HG03342 (cell line): Measurements from ENCODE around the gene MUC5B.
"Not testable (repeated sequence)": the region's sequence is repeated elsewhere in the genome, so short reads cannot be mapped to it uniquely, and the experiment has no call there.

ENCODE experiments used
- ATAC-seq: cut with Tn5 transposase; IDR thresholded peaks from one replicate; pipeline ENCODE4 v1.9.1; 2021; ENCODE audit warnings: mild to moderate bottlenecking, moderate library complexity; ENCODE audit not compliant: unreplicated experiment

MUC5B gene

GRCh38 chr11:1222491-1223345 lies at the start of gene MUC5B:
Gene MUC5B, plus strand, starts transcription at chr11:1223066. Its CDS starts 58 bp downstream, at chr11:1223124.
- ATAC-seq = no peak

DNA sequence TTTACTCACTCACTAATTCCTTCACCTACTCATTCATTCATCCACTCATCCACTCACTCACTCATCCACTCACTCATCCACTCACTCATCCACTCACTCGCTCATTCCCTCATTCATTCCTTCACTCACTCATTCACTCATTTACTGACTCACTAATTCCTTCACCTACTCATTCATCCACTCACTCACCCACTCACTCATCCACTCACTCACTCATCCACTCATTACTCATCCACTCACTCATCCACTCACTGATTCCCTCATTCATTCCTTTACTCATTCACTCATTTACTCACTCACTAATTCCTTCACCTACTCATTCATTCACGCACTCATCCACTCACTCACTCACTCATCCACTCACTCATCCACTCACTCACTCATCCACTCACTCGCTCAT lies 49.5 kb upstream of the MUC5B start:
- not testable (repeated sequence) for ATAC-seq

DNA sequence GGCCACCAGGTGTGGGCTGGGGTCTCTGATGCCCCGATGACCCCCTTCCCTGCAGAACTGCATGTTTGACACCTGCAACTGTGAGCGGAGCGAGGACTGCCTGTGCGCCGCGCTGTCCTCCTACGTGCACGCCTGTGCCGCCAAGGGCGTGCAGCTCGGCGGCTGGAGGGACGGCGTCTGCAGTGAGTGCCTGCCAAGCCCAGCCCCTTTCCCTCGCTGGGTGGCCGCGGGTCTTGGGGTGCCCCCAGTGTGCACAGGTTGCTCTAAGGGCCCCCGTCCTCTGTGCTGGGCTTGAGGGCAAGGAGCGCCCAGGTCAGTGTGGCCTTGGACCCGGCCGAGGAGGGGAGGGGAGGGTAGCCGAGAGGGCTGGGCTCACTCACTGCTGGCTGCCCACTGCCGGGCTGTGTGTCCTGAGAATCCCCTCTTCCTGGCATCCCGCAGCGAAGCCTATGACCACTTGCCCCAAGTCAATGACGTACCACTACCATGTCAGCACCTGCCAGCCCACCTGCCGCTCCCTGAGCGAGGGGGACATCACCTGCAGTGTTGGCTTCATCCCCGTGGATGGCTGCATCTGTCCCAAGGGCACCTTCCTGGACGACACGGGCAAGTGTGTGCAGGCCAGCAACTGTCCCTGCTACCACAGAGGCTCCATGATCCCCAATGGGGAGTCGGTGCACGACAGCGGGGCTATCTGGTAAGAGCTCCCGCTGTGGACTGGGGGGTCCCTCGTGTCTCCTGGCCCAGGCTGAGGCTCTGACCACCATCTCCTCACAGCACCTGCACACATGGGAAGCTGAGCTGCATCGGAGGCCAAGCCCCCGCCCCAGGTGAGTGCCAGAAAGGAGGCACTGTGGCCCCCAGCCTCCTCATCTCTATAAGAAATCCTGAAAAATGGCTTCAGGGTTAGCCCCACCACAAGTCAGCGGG lies 48.2 kb upstream of the MUC5B start:
- no peak for ATAC-seq

GRCh38 chr11:1175461-1176223 lies 47.2 kb upstream of the MUC5B start:
- no peak for ATAC-seq

- no peak for ATAC-seq
Measured at GRCh38 chr11:1176224-1177019, 46.4 kb upstream of the MUC5B start.

DNA sequence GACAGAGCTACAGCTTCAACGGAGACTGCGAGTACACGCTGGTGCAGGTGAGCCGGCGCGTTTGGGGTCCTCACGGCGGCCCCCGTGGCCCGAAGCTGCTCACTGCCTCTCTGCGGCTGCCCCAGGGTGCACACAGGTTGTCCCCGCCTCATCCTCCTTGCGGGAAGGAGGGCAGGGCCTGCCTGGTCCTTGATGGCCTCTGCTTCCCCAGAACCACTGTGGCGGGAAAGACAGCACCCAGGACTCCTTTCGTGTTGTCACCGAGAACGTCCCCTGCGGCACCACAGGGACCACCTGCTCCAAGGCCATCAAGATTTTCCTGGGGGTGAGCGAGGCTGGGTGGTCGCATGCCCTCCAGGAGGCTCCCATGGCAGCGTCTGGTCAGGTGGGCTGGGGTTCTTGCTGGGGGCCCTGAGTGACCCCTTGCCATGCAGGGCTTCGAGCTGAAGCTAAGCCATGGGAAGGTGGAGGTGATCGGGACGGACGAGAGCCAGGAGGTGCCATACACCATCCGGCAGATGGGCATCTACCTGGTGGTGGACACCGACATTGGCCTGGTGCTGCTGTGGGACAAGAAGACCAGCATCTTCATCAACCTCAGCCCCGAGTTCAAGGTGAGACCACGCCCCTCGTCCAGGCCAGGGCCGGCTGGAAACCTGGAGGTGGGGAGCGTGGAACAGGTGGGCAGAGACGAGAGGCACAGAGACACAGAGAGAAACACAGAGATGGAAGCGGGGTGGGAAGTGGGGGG lies 45.7 kb upstream of the MUC5B start:
- ATAC-seq = no peak

- no peak for ATAC-seq
Measured at GRCh38 chr11:1177771-1178090, 45.1 kb upstream of the MUC5B start.

GRCh38 chr11:1178201-1178885 lies 44.5 kb upstream of the MUC5B start:
- no peak for ATAC-seq

GRCh38 chr11:1178906-1179305 lies 44.0 kb upstream of the MUC5B start:
- no peak for ATAC-seq

GRCh38 chr11:1179641-1180040 lies 43.2 kb upstream of the MUC5B start:
- ATAC-seq = no peak

- ATAC-seq = no peak
Measured at GRCh38 chr11:1180171-1180570, 42.7 kb upstream of the MUC5B start.

- ATAC-seq = no peak
Measured at GRCh38 chr11:1180947-1181391, 41.9 kb upstream of the MUC5B start.

DNA sequence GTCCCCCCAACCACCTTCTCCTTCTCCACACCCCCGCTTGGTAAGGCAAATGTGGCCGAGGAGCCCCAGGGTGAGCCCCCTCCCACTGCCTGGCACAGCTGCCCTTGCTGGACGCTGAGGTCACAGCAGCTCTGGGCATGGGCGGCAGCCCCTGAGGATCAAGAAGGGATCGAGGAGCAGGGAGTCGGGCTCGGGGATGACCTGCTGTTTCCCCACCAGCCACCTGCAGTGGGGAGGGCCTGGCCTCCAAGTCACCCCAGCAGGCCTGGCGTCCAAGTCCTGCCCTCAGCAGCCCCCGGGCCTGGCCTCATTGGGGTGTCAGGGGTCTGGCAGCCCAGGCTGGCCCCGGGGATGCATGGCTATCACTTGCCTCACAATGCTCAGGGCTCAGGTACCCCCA lies 41.4 kb upstream of the MUC5B start:
- ATAC-seq = no peak

DNA sequence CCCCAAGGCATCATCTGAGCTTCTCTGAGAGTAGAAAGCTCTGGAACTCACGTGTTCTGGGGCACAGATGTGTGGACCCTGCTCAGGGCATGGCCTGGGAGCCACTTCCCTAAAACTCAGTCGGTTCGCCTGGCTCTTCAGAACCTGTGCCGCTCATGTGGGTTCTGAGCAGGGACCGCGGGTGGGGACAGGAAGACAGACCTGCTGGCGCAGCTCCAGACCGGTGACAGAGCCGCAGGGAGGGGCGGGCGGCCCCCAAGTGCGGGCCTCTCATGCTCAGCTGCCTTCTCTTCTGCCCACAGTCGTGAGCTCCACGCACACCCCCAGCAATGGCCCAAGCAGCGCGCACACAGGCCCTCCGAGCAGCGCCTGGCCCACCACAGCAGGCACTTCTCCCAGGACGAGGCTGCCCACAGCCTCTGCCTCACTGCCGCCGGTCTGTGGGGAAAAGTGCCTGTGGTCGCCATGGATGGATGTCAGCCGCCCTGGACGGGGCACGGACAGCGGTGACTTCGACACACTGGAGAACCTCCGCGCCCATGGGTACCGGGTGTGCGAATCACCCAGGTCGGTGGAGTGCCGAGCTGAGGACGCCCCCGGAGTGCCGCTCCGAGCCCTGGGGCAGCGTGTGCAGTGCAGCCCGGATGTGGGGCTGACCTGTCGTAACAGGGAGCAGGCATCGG lies 40.9 kb upstream of the MUC5B start:
- no peak for ATAC-seq

DNA sequence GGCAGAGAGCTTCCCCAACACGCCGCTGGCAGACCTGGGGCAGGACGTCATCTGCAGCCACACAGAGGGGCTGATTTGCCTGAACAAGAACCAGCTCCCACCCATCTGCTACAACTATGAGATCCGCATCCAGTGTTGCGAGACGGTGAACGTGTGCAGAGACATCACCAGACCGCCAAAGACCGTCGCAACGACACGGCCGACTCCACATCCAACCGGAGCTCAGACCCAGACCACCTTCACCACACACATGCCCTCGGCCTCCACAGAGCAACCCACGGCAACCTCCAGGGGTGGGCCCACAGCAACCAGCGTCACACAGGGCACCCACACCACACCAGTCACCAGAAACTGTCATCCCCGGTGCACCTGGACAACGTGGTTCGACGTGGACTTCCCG lies 38.7 kb upstream of the MUC5B start:
- not testable (repeated sequence) for ATAC-seq

GRCh38 chr11:1188451-1189130 lies 34.3 kb upstream of the MUC5B start:
- ATAC-seq = not testable (repeated sequence)

- ATAC-seq = not testable (repeated sequence)
Measured at GRCh38 chr11:1189816-1190215, 33.0 kb upstream of the MUC5B start.
